Measurements from ENCODE around the gene SCART1.
"Not testable (repeated sequence)": the region's sequence is repeated elsewhere in the genome, so short reads cannot be mapped to it uniquely, and the experiment has no call there.

SCART1 gene

GRCh38 chr10:133438711-133439273 lies 15.0 kb upstream of the SCART1 start:
- peak; percentile 53 for DNase-seq

GRCh38 chr10:133439517-133440461 lies 14.0 kb upstream of the SCART1 start:
- no peak for DNase-seq

- DNase-seq, result no peak
These were observed 13.0 kb upstream of the SCART1 start for GRCh38 chr10:133440633-133441285.

- not testable (repeated sequence) for DNase-seq
These were observed 12.4 kb upstream of the SCART1 start for GRCh38 chr10:133441356-133441755.

- DNase-seq, result no peak
These were observed 12.0 kb upstream of the SCART1 start for GRCh38 chr10:133441780-133442179.

GRCh38 chr10:133442191-133442966 lies 11.4 kb upstream of the SCART1 start:
- DNase-seq, result no peak

- DNase-seq, result no peak
These were observed 10.5 kb upstream of the SCART1 start for GRCh38 chr10:133442967-133443924.

- DNase-seq, result no peak
These were observed 9.1 kb upstream of the SCART1 start for GRCh38 chr10:133444342-133445267.

GRCh38 chr10:133445268-133445732 lies 8.4 kb upstream of the SCART1 start:
- no peak for DNase-seq

- DNase-seq, result no peak
These were observed 7.7 kb upstream of the SCART1 start for GRCh38 chr10:133445751-133446708.

GRCh38 chr10:133446979-133447378 lies 6.8 kb upstream of the SCART1 start:
- DNase-seq, result no peak

- DNase-seq, result peak; percentile 19
These were observed 5.6 kb upstream of the SCART1 start for GRCh38 chr10:133448120-133448519.

GRCh38 chr10:133451346-133451745 lies 2.4 kb upstream of the SCART1 start:
- no peak for DNase-seq

GRCh38 chr10:133452453-133452852 lies 1.3 kb upstream of the SCART1 start:
- DNase-seq, result no peak

GRCh38 chr10:133454204-133454893 lies 604 bp downstream of the SCART1 start:
- DNase-seq, result no peak

GRCh38 chr10:133455196-133455595 lies 1.5 kb downstream of the SCART1 start:
- no peak for DNase-seq

GRCh38 chr10:133455611-133456031 lies 1.9 kb downstream of the SCART1 start:
- no peak for DNase-seq

Data from DMS53 (cell line).